HPDE6-E6E7 (cell line): Measurements from ENCODE around the gene DEFB108B.
"Not testable (repeated sequence)": the region's sequence is repeated elsewhere in the genome, so short reads cannot be mapped to it uniquely, and the experiment has no call there.

Experiments
- DNase-seq: peaks from one replicate; pipeline ENCODE4 v3.0.0; 2011; ENCODE audit warnings: missing footprints; ENCODE audit errors: extremely low spot score

DEFB108B gene, protein sequence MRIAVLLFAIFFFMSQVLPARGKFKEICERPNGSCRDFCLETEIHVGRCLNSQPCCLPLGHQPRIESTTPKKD

GRCh38 chr11:71832811-71833210 lies at the start of gene DEFB108B:
Gene DEFB108B, plus strand, starts transcription at chr11:71833200. Its CDS starts 0 bp downstream, at chr11:71833200.
- DNase-seq, result not testable (repeated sequence)

- peak; percentile 37 for DNase-seq
Observed at GRCh38 chr11:71786114-71786847, 46.7 kb upstream of the DEFB108B start.

DNA sequence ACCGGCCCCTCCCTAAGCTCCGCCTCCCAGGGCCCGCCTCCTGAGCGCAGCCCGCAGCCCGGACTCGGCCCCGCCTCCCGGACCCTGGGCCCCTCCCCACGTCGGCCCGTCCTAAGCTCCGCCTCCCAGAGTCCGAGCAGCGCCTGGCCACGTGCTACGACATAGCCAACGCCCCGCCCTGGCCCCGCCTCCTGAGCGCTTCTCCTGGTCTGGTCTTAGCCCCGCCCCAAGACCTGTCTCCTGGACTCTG lies 46.2 kb upstream of the DEFB108B start:
- peak; percentile 86 for DNase-seq

DNA sequence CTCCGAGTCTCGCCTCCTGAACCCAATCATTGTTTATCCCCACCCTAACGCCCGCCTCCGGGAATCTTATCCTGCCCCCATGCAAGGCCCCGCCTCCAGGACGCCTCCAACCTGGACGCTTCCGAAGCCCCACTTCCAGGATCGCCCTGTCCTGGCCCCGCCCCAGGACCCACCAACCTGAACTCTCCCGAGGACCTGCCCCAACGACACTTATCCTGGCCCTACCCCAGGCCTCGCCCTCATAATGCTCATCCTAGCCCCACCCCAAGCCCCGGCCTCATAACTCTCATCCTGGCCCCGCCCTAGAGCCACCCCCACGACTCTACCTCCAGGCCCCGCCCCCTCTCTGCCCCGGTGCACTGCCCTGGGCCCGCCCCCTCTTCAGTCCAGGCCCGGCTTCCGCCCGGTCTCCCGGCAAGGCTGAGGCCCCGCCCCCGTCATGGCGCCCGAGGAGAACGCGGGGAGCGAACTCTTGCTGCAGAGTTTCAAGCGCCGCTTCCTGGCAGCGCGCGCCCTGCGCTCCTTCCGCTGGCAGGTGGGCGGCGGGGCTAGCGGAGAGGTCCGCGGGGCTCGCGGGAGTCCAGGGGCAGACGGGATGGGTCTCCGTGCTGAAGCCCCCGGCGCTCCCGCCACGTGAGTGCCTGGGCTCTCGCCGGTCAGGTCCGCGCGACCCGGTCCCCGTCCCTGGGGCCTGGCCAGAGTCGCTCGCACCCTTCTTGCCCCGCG lies 45.7 kb upstream of the DEFB108B start:
- peak; percentile 58 for DNase-seq

GRCh38 chr11:71787824-71788454 lies 45.1 kb upstream of the DEFB108B start:
- DNase-seq, result not testable (repeated sequence)

GRCh38 chr11:71789444-71790196 lies 43.4 kb upstream of the DEFB108B start:
- not testable (repeated sequence) for DNase-seq

DNA sequence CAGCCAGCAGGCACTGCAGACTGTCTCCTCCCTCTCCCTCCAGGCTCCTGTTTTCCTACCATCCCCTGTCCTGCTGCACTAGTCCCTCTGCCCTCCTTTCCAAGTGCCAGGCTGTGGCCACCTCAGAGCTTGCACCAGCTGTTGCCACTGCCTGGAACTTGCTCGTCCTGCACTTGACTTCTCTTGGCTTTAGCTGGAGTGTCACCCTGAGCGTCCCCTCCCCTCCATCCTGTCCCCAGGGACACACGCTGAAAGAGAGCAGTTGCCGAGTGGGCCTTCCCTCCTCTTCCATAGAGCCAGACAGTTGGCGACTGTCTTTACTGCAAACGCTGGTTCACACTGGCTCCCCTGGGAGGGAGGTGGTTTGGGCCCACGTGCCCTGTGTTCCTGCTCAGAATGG lies 41.9 kb upstream of the DEFB108B start:
- not testable (repeated sequence) for DNase-seq

DNA sequence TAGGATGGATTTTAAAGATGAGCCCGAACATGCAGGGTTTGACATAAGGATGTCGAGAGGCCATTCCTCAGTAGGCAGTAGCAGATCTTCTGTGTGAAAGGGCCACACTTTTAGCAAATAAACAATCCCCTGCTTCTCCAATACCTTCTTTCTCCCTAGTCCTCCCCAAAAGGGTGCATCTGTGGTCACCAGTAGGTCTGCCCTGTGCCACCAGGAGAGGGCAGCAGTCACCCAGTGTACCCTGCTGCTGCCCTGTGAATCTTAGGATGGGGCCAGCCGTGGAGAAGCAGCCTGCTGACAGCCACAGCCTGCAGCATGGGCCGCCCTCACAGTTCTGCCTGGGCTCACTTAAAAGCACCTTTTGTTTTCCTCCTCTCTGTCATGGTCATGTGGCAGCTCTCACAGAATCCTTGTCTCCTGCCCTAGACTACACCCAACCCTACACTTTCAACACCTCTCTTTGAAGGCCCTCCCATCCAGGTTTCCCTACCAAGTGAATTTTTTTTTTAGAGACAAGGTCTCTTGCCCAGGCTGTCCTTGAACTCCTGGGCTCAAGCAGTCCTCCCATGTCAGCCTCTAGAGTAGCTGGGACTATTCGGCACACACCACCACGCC lies 40.3 kb upstream of the DEFB108B start:
- not testable (repeated sequence) for DNase-seq

- not testable (repeated sequence) for DNase-seq
Observed at GRCh38 chr11:71794386-71795040, 38.5 kb upstream of the DEFB108B start.

DNA sequence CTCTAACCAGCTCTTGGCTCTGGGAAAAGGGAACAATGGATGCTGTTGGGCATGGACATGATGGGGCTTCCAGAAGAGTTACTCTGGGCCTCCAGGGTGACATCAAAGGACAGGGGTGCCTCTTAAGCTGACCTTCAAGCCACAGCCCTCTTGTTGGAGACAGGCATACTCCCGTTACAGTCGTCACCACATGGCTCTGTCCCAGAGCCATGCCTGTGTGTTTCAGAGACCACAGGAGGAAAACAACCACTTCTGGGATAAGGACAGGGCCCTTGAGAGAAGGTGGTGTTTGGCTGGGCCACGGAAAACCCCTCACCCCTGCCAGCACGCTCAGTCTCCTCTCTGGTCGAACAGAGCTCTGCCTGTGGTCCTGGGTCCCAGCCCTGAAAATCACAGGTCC lies 37.8 kb upstream of the DEFB108B start:
- DNase-seq, result not testable (repeated sequence)

DNA sequence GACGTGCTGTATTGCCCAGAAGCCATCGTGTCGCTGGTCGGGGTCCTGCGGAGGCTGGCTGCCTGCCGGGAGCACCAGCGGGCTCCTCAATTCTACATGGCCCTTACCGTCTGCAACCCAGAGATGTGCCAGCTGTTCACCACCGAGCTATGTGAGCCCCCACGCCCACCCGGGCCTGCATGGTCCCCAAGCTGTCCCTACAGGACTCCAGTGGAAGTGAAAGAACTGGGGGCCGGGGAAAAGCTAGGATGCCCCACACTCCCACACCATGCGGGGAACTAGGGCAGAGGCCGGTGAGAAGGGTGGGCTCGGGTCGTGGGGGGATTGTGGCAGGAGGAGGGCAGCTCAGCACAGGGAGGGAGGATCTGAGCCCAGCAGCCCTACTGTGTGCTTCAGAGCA lies 37.0 kb upstream of the DEFB108B start:
- not testable (repeated sequence) for DNase-seq

- not testable (repeated sequence) for DNase-seq
Observed at GRCh38 chr11:71796781-71797180, 36.2 kb upstream of the DEFB108B start.

GRCh38 chr11:71799556-71800128 lies 33.4 kb upstream of the DEFB108B start:
- not testable (repeated sequence) for DNase-seq

GRCh38 chr11:71800335-71800953 lies 32.6 kb upstream of the DEFB108B start:
- DNase-seq, result peak; percentile 20

GRCh38 chr11:71801026-71801425 lies 32.0 kb upstream of the DEFB108B start:
- not testable (repeated sequence) for DNase-seq

DNA sequence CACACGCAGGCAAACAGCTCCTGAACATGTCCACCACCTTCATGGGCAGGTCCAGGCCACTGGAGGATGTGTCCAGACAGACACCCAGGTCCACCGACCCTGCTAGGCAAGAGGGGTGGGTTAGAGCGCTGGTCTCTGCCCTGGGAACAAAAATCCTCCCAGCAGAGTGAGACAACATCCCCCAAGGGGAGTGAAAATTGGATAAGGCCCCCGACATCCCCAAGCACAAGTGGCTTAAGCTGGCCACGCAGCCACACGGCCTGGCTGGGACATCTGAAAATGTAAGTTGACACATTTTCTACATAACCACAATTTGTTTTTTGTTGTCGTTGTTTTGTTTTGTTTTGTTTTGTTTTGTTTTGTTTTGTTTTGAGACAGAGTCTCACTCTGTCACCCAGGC lies 30.1 kb upstream of the DEFB108B start:
- not testable (repeated sequence) for DNase-seq

DNA sequence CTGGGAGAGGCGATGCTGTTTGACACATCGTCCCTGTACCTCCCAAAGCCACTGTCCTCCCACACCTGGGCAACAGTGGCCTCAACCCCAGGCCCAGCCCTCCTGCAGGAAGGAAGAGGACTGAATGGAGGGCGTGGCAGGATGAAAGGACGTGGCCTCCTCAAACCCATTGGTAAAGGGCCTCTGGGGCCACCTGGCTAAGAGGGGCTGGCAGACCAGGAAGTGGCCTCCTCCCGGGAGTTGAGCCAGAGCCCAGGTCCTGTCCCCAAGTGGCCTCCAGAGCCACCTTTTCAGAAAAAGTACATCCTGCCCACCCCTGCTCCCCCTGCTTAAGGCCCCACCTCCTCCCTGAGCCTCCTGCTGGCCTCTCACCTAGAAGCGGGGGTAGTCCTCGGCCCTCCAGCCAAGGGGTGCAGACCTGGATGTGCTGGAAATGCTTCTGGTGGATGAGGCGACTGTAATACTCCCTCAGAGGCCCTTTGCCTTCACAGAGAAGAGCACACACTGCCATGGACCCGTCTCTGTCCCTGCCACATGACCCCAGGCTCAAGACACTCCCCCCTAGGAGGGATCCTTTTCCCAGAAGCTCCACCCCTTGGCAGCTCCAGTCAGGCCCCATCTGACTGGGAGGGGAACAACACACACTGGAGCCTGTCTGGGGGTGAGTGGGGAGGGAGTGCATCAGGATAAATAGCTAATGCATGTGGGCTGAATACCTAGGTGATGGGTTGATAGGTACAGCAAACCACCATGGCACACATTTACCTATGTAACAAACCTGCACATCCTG lies 28.6 kb upstream of the DEFB108B start:
- not testable (repeated sequence) for DNase-seq

- not testable (repeated sequence) for DNase-seq
Observed at GRCh38 chr11:71812529-71812928, 20.5 kb upstream of the DEFB108B start.
